Hepatocyte (in vitro differentiated cells): Measurements from ENCODE around the gene HIRA. TPM values are rescaled to one million over a fixed set of nuclear protein-coding genes. Genes with fewer than 3 reads are reported as not detected.

Experiments used
- DNase-seq: peaks from one replicate; pipeline ENCODE4 v3.0.0-alpha.2; 2016; ENCODE audit warnings: low spot score
- H2AFZ ChIP-seq: fragments of 200-600 bp; sonication (generic); 2 replicates; pipeline ENCODE4 v1.6.0; 2016; ENCODE audit warnings: antibody characterized with exemption, mild to moderate bottlenecking
- H3K27ac ChIP-seq: fragments of 200-600 bp; sonication (generic); 2 replicates; pipeline ENCODE4 v1.5.1; 2016; ENCODE audit warnings: mild to moderate bottlenecking
- H3K27me3 ChIP-seq: fragments of 200-600 bp; sonication (generic); 2 replicates; pipeline ENCODE4 v1.6.1; 2016
- H3K36me3 ChIP-seq: fragments of 200-600 bp; sonication (generic); replicated peaks from 2 replicates; pipeline ENCODE4 v1.5.1; 2016; ENCODE audit warnings: low read depth; ENCODE audit not compliant: insufficient read depth
- H3K4me1 ChIP-seq: fragments of 200-600 bp; sonication (generic); 2 replicates; pipeline ENCODE4 v1.5.1; 2016; ENCODE audit warnings: mild to moderate bottlenecking, moderate library complexity; ENCODE audit not compliant: insufficient read depth
- H3K4me2 ChIP-seq: fragments of 200-600 bp; sonication (generic); 2 replicates; pipeline ENCODE4 v1.6.0; 2016
- H3K4me3 ChIP-seq: fragments of 200-600 bp; sonication (generic); 2 replicates; pipeline ENCODE4 v1.5.1; 2016; ENCODE audit warnings: mild to moderate bottlenecking
- H3K79me2 ChIP-seq: fragments of 200-600 bp; sonication (generic); 2 replicates; pipeline ENCODE4 v1.6.0; 2017; ENCODE audit warnings: mild to moderate bottlenecking
- H3K9me2 ChIP-seq: fragments of 200-600 bp; sonication (generic); replicated peaks from 2 replicates; pipeline ENCODE4 v1.6.0; 2017; ENCODE audit warnings: mild to moderate bottlenecking; ENCODE audit not compliant: insufficient read depth
- H3K9me3 ChIP-seq: fragments of 200-600 bp; sonication (generic); 2 replicates; pipeline ENCODE4 v1.5.1; 2016; ENCODE audit warnings: low read depth, mild to moderate bottlenecking
- H4K20me1 ChIP-seq: fragments of 200-600 bp; sonication (generic); 2 replicates; pipeline ENCODE4 v1.6.0; 2016; ENCODE audit warnings: mild to moderate bottlenecking; ENCODE audit not compliant: insufficient read depth, poor library complexity, severe bottlenecking
- CTCF ChIP-seq: fragments of 200-600 bp; sonication (generic); IDR thresholded peaks from 2 replicates; pipeline ENCODE4 v1.5.1; 2016; ENCODE audit warnings: antibody characterized with exemption, mild to moderate bottlenecking; ENCODE audit not compliant: poor library complexity
- EZH2 ChIP-seq: fragments of 200-600 bp; sonication (generic); IDR thresholded peaks from 2 replicates; pipeline ENCODE4 v1.6.1; 2016; ENCODE audit warnings: antibody characterized with exemption, mild to moderate bottlenecking, borderline replicate concordance
- EZH2phosphoT487 ChIP-seq: fragments of 200-600 bp; sonication (generic); IDR thresholded peaks from one replicate; pipeline ENCODE4 v1.6.1; 2018; ENCODE audit warnings: antibody characterized with exemption, mild to moderate bottlenecking, low read depth, moderate library complexity; ENCODE audit not compliant: unreplicated experiment, severe bottlenecking
- WGBS: methylation state at CpG from one replicate; pipeline ENCODE4 v1.1.6; 2016; ENCODE audit warnings: low lambda C conversion rate; ENCODE audit errors: missing lambda C conversion rate; 5-methylcytosine and 5-hydroxymethylcytosine counted together
- polyA plus RNA-seq: library from polyadenylated mRNA; unstranded; fragments of >200 nt; fragmentation: Nextera tagmentation; extraction: Ambion mirVana; gene quantifications from 2 replicates; pipeline ENCODE4 v1.2.1, GENCODE V29; 2016
- total RNA-seq: library from RNA; depleted of rRNA; stranded (reverse); fragments of >200 nt; gene quantifications from 2 replicates; pipeline ENCODE4 v1.2.3, GENCODE V29; 2014

HIRA gene
- total and polyA plus RNA-seq, 2 experiments from 2014 or later, result 23.5 to 30.6 TPM

- TF ChIP-seq CTCF, result no peak
- no peak for TF ChIP-seq EZH2
- no peak for TF ChIP-seq EZH2phosphoT487
- DNase-seq, result no peak
- WGBS, result 99% methylated on average over 6 of the region's 6 CpGs
- Histone ChIP-seq H3K9me3 (no peaks in the 10 kb centered on the region), H4K20me1 (no peaks in the 10 kb centered on the region), H3K36me3 (no peaks in the 10 kb centered on the region), H2AFZ (no peak overlapping the region), H3K79me2 (no peaks in the 10 kb centered on the region), H3K9me2 (no peaks in the 10 kb centered on the region), H3K4me1 (no peaks in the 10 kb centered on the region), H3K27me3 (no peaks in the 10 kb centered on the region), H3K27ac (no peak overlapping the region), H3K4me2 (no peak overlapping the region), H3K4me3 (no peak overlapping the region)
These were observed 84.8 kb downstream of the HIRA start for GRCh38 chr22:19346677-19347265.

DNA sequence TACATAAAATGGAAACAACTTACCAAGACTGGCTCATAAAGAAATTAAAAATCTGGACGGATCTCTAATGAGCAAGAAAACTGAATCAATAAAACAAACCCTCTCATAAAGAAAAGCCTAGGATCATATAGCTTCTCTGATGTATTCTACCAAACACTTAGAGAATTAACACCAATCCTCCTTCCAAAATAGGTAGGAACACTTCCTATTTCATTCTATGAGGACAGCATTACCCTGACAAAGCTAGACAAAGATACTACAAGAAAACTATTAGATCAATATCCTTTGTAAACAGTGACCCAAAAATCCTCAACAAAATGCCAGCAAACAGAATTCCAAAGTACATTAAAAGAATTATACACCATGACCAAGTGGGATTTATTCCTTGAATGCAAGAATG lies 87.1 kb downstream of the HIRA start:
- Histone ChIP-seq H3K36me3 (no peaks in the 10 kb centered on the region), H3K9me3 (no peaks in the 10 kb centered on the region), H3K4me2 (no peak overlapping the region), H3K27ac (no peak overlapping the region), H4K20me1 (no peaks in the 10 kb centered on the region), H3K27me3 (no peaks in the 10 kb centered on the region), H3K9me2 (no peaks in the 10 kb centered on the region), H3K4me1 (no peaks in the 10 kb centered on the region), H2AFZ (no peak overlapping the region), H3K79me2 (peaks cover 3% of the 10 kb centered on the region), H3K4me3 (no peak overlapping the region)
- no peak for TF ChIP-seq EZH2phosphoT487
- WGBS, result 100% methylated on average over 1 of the region's 1 CpG
- no peak for DNase-seq

DNA sequence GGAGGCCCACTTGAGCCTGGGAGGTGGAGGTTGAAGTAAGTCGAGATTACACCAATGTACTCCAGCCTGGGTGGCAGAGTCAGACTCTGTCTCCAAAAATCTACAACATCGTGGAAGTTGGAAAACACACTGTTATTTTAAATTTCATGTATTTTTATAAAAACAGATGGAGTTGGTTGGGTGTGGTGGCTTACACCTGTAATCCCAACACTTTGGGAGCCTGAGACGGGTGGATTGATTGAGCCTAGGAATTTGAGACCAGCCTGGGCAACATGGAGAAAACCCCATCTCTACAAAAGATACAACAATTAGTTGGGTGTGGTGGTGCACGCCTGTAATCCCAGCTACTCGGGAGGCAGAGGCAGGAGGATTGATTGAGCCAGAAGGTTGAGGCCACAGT lies 88.1 kb downstream of the HIRA start:
- Histone ChIP-seq H3K4me3 (no peak overlapping the region), H3K4me1 (no peaks in the 10 kb centered on the region), H3K27ac (no peak overlapping the region), H3K9me3 (peaks cover 5% of the 10 kb centered on the region), H3K36me3 (no peaks in the 10 kb centered on the region), H3K4me2 (no peak overlapping the region), H3K79me2 (peaks cover 5% of the 10 kb centered on the region), H2AFZ (no peak overlapping the region), H3K27me3 (no peaks in the 10 kb centered on the region), H3K9me2 (no peaks in the 10 kb centered on the region), H4K20me1 (no peaks in the 10 kb centered on the region)
- TF ChIP-seq EZH2 (no peak), EZH2phosphoT487 (no peak), CTCF (no peak)
- 96% methylated on average over 5 of the region's 5 CpGs for WGBS
- DNase-seq, result no peak

- H3K4me1 ChIP-seq, result no peaks in the 10 kb centered on the region
- H3K9me2 ChIP-seq, result no peaks in the 10 kb centered on the region
- no peak for DNase-seq
- no peaks in the 10 kb centered on the region for H4K20me1 ChIP-seq
- H3K4me3 ChIP-seq, result no peak overlapping the region
- 96% methylated on average over 3 of the region's 3 CpGs for WGBS
- H3K36me3 ChIP-seq, result no peaks in the 10 kb centered on the region
- H3K9me3 ChIP-seq, result peaks cover 17% of the 10 kb centered on the region
- no peaks in the 10 kb centered on the region for H3K27me3 ChIP-seq
- no peak overlapping the region for H2AFZ ChIP-seq
- H3K79me2 ChIP-seq, result peaks cover 14% of the 10 kb centered on the region
- no peak overlapping the region for H3K4me2 ChIP-seq
- no peak overlapping the region for H3K27ac ChIP-seq
- TF ChIP-seq CTCF, result no peak
- TF ChIP-seq EZH2, result no peak
- TF ChIP-seq EZH2phosphoT487, result no peak
These were observed 90.0 kb downstream of the HIRA start for GRCh38 chr22:19341500-19341899.
